ENCODE measurements around the gene SEMA5B.

SEMA5B gene

GRCh38 chr3:123025642-123026521, 1.7 kb downstream of the SEMA5B start:
- H3K27me3 Mint-ChIP-seq, result peaks cover 86% of the 10 kb centered on the region
- H3K9me3 Mint-ChIP-seq, result no peaks in the 10 kb centered on the region
- intact Hi-C loops (cut with micrococcal nuclease), result loop anchor here (5.0 kb wide), 3 partner anchors 84 to 459 kb away; no protein-coding TSS in a partner anchor
- no peak overlapping the region for H3K27ac Mint-ChIP-seq
- no peaks in the 10 kb centered on the region for H3K36me3 Mint-ChIP-seq (ENCODE audit: low read depth)
- H3K4me1 Mint-ChIP-seq (ENCODE audit: low read depth), result peaks cover 22% of the 10 kb centered on the region
- H3K4me3 Mint-ChIP-seq, result peak overlapping the region; percentile 67

- H3K27ac Mint-ChIP-seq, result no peak overlapping the region
- intact Hi-C loops (cut with micrococcal nuclease), result no loop called here
- H3K4me3 Mint-ChIP-seq, result no peak overlapping the region
- no peaks in the 10 kb centered on the region for H3K9me3 Mint-ChIP-seq
- peaks cover 22% of the 10 kb centered on the region for H3K4me1 Mint-ChIP-seq (ENCODE audit: low read depth)
- H3K27me3 Mint-ChIP-seq, result peaks cover 90% of the 10 kb centered on the region
- no peaks in the 10 kb centered on the region for H3K36me3 Mint-ChIP-seq (ENCODE audit: low read depth)
Observed at GRCh38 chr3:123024056-123024455, 3.5 kb downstream of the SEMA5B start.

GRCh38 chr3:123021996-123022510, 5.5 kb downstream of the SEMA5B start:
- no peak overlapping the region for H3K4me3 Mint-ChIP-seq
- intact Hi-C loops (cut with micrococcal nuclease), result no loop called here
- H3K36me3 Mint-ChIP-seq (ENCODE audit: low read depth), result no peaks in the 10 kb centered on the region
- no peaks in the 10 kb centered on the region for H3K9me3 Mint-ChIP-seq
- peaks cover 14% of the 10 kb centered on the region for H3K4me1 Mint-ChIP-seq (ENCODE audit: low read depth)
- peaks cover 77% of the 10 kb centered on the region for H3K27me3 Mint-ChIP-seq
- H3K27ac Mint-ChIP-seq, result no peak overlapping the region

GRCh38 chr3:123021388-123021787, 6.2 kb downstream of the SEMA5B start:
- intact Hi-C loops (cut with micrococcal nuclease), result no loop called here
- H3K9me3 Mint-ChIP-seq, result no peaks in the 10 kb centered on the region
- no peaks in the 10 kb centered on the region for H3K36me3 Mint-ChIP-seq (ENCODE audit: low read depth)
- H3K4me1 Mint-ChIP-seq (ENCODE audit: low read depth), result peaks cover 8% of the 10 kb centered on the region
- H3K4me3 Mint-ChIP-seq, result no peak overlapping the region
- H3K27ac Mint-ChIP-seq, result no peak overlapping the region
- peaks cover 71% of the 10 kb centered on the region for H3K27me3 Mint-ChIP-seq

- Mint-ChIP-seq H3K4me1 (ENCODE audit: low read depth) (peaks cover under 1% of the 10 kb centered on the region), H3K9me3 (no peaks in the 10 kb centered on the region), H3K4me3 (no peak overlapping the region), H3K27ac (no peak overlapping the region), H3K36me3 (ENCODE audit: low read depth) (no peaks in the 10 kb centered on the region), H3K27me3 (peaks cover 69% of the 10 kb centered on the region)
- intact Hi-C loops (cut with micrococcal nuclease), result no loop called here
Observed at GRCh38 chr3:123020709-123021108, 6.9 kb downstream of the SEMA5B start.

- Mint-ChIP-seq H3K9me3 (no peaks in the 10 kb centered on the region), H3K36me3 (ENCODE audit: low read depth) (no peaks in the 10 kb centered on the region), H3K4me3 (no peak overlapping the region), H3K4me1 (ENCODE audit: low read depth) (no peaks in the 10 kb centered on the region), H3K27me3 (peaks cover 63% of the 10 kb centered on the region), H3K27ac (no peak overlapping the region)
- intact Hi-C loops (cut with micrococcal nuclease), result no loop called here
Observed at GRCh38 chr3:123019591-123019990, 8.0 kb downstream of the SEMA5B start.

GRCh38 chr3:123019161-123019560, 8.4 kb downstream of the SEMA5B start:
- no peaks in the 10 kb centered on the region for H3K9me3 Mint-ChIP-seq
- no peaks in the 10 kb centered on the region for H3K4me1 Mint-ChIP-seq (ENCODE audit: low read depth)
- no peaks in the 10 kb centered on the region for H3K36me3 Mint-ChIP-seq (ENCODE audit: low read depth)
- no peak overlapping the region for H3K4me3 Mint-ChIP-seq
- H3K27me3 Mint-ChIP-seq, result peaks cover 60% of the 10 kb centered on the region
- no peak overlapping the region for H3K27ac Mint-ChIP-seq
- intact Hi-C loops (cut with micrococcal nuclease), result no loop called here

GRCh38 chr3:123018683-123019082, 8.9 kb downstream of the SEMA5B start:
- no peaks in the 10 kb centered on the region for H3K4me1 Mint-ChIP-seq (ENCODE audit: low read depth)
- no peaks in the 10 kb centered on the region for H3K9me3 Mint-ChIP-seq
- peaks cover 60% of the 10 kb centered on the region for H3K27me3 Mint-ChIP-seq
- H3K27ac Mint-ChIP-seq, result no peak overlapping the region
- H3K36me3 Mint-ChIP-seq (ENCODE audit: low read depth), result no peaks in the 10 kb centered on the region
- intact Hi-C loops (cut with micrococcal nuclease), result no loop called here
- no peak overlapping the region for H3K4me3 Mint-ChIP-seq

- H3K9me3 Mint-ChIP-seq, result no peaks in the 10 kb centered on the region
- intact Hi-C loops (cut with micrococcal nuclease), result no loop called here
- no peak overlapping the region for H3K4me3 Mint-ChIP-seq
- H3K36me3 Mint-ChIP-seq (ENCODE audit: low read depth), result no peaks in the 10 kb centered on the region
- peaks cover 37% of the 10 kb centered on the region for H3K27me3 Mint-ChIP-seq
- no peaks in the 10 kb centered on the region for H3K4me1 Mint-ChIP-seq (ENCODE audit: low read depth)
- H3K27ac Mint-ChIP-seq, result no peak overlapping the region
Observed at GRCh38 chr3:123015596-123015995, 12.0 kb downstream of the SEMA5B start.

GRCh38 chr3:123013876-123014275, 13.7 kb downstream of the SEMA5B start:
- Mint-ChIP-seq H3K27me3 (peaks cover 38% of the 10 kb centered on the region), H3K9me3 (no peaks in the 10 kb centered on the region), H3K36me3 (ENCODE audit: low read depth) (no peaks in the 10 kb centered on the region), H3K4me1 (ENCODE audit: low read depth) (peaks cover 7% of the 10 kb centered on the region), H3K4me3 (no peak overlapping the region), H3K27ac (no peak overlapping the region)
- intact Hi-C loops (cut with micrococcal nuclease), result no loop called here

- no peak overlapping the region for H3K27ac Mint-ChIP-seq
- H3K36me3 Mint-ChIP-seq (ENCODE audit: low read depth), result no peaks in the 10 kb centered on the region
- no peaks in the 10 kb centered on the region for H3K9me3 Mint-ChIP-seq
- H3K4me3 Mint-ChIP-seq, result no peak overlapping the region
- intact Hi-C loops (cut with micrococcal nuclease), result no loop called here
- H3K4me1 Mint-ChIP-seq (ENCODE audit: low read depth), result peaks cover 7% of the 10 kb centered on the region
- H3K27me3 Mint-ChIP-seq, result peaks cover 35% of the 10 kb centered on the region
Observed at GRCh38 chr3:123012652-123013051, 14.9 kb downstream of the SEMA5B start.

GRCh38 chr3:123011447-123011846, 16.1 kb downstream of the SEMA5B start:
- H3K27ac Mint-ChIP-seq, result no peak overlapping the region
- no peak overlapping the region for H3K4me3 Mint-ChIP-seq
- H3K4me1 Mint-ChIP-seq (ENCODE audit: low read depth), result peaks cover 7% of the 10 kb centered on the region
- no peaks in the 10 kb centered on the region for H3K9me3 Mint-ChIP-seq
- intact Hi-C loops (cut with micrococcal nuclease), result no loop called here
- no peaks in the 10 kb centered on the region for H3K36me3 Mint-ChIP-seq (ENCODE audit: low read depth)
- H3K27me3 Mint-ChIP-seq, result peaks cover 37% of the 10 kb centered on the region

GRCh38 chr3:123008840-123009239, 18.7 kb downstream of the SEMA5B start:
- H3K27me3 Mint-ChIP-seq, result peaks cover 25% of the 10 kb centered on the region
- H3K9me3 Mint-ChIP-seq, result no peaks in the 10 kb centered on the region
- H3K27ac Mint-ChIP-seq, result no peak overlapping the region
- no peaks in the 10 kb centered on the region for H3K36me3 Mint-ChIP-seq (ENCODE audit: low read depth)
- H3K4me1 Mint-ChIP-seq (ENCODE audit: low read depth), result peaks cover 7% of the 10 kb centered on the region
- H3K4me3 Mint-ChIP-seq, result no peak overlapping the region
- intact Hi-C loops (cut with micrococcal nuclease), result no loop called here

- Mint-ChIP-seq H3K27ac (no peak overlapping the region), H3K9me3 (no peaks in the 10 kb centered on the region)
Observed at GRCh38 chr3:123006609-123007008, 21.0 kb downstream of the SEMA5B start.

More at GRCh38 chr3:123006609-123007008, 21.0 kb downstream of the SEMA5B start:
- Mint-ChIP-seq H3K4me1 (ENCODE audit: low read depth) (peaks cover 7% of the 10 kb centered on the region), H3K27me3 (peaks cover 21% of the 10 kb centered on the region), H3K36me3 (ENCODE audit: low read depth) (no peaks in the 10 kb centered on the region), H3K4me3 (no peak overlapping the region)
- intact Hi-C loops (cut with micrococcal nuclease), result no loop called here

Data from dendritic cell treated with granulocyte-macrophage colony-stimulating factor and Interleukin-4, amounts not matched to agents 40 ng/mL and 50 ng/mL, for 4 days (primary cell).